GM23338 (cell line): Measurements from ENCODE around the gene ZFHX2.

Source experiments
- CREB1 ChIP-seq: fragments of 250-450 bp; sonication (Bioruptor Pico); IDR thresholded peaks from 2 replicates; pipeline ENCODE4 v1.5.0; 2020; ENCODE audit warnings: low read depth, mild to moderate bottlenecking, moderate library complexity
- EZH2 ChIP-seq: fragments of 200-600 bp; sonication (generic); IDR thresholded peaks from one replicate; pipeline ENCODE4 v1.8.0; 2017; ENCODE audit warnings: antibody characterized with exemption, mild to moderate bottlenecking, low read depth; ENCODE audit not compliant: unreplicated experiment
- EZH2phosphoT487 ChIP-seq: fragments of 200-600 bp; sonication (generic); IDR thresholded peaks from one replicate; pipeline ENCODE4 v1.8.1; 2018; ENCODE audit warnings: antibody characterized with exemption; ENCODE audit not compliant: unreplicated experiment
- JUNB ChIP-seq: IDR thresholded peaks from one replicate; pipeline ENCODE4 v1.6.1; 2016; ENCODE audit warnings: antibody characterized with exemption; ENCODE audit not compliant: unreplicated experiment
- NANOG ChIP-seq: IDR thresholded peaks from 2 replicates; pipeline ENCODE4 v1.6.1; 2016; ENCODE audit warnings: antibody characterized with exemption, borderline replicate concordance
- POLR2AphosphoS5 ChIP-seq: IDR thresholded peaks from 2 replicates; pipeline ENCODE4 v1.6.1; 2016; ENCODE audit warnings: antibody characterized with exemption, low read depth
- STAT1 ChIP-seq: IDR thresholded peaks from one replicate; pipeline ENCODE4 v1.6.1; 2016; ENCODE audit warnings: antibody characterized with exemption; ENCODE audit not compliant: unreplicated experiment
- ZNF114 ChIP-seq: fragments of 250-450 bp; sonication (Bioruptor Pico); IDR thresholded peaks from 2 replicates; pipeline ENCODE4 v1.5.0; 2020; ENCODE audit warnings: mild to moderate bottlenecking, moderate library complexity
- ZNF331 ChIP-seq: fragments of 250-450 bp; sonication (Bioruptor Pico); IDR thresholded peaks from 2 replicates; pipeline ENCODE4 v1.5.0; 2020; ENCODE audit warnings: low read depth, mild to moderate bottlenecking, moderate library complexity
- TF ChIP-seq, protein P1 (sequence below), 2 experiments: fragments of 200-600 bp in 1 of 2; sonication (generic) in 1 of 2; conservative IDR thresholded peaks; 2 replicates each; pipeline versions ENCODE4 v1.5.1 to v1.6.1; 2016 to 2017; ENCODE audit warnings: antibody characterized with exemption in 2 of 2, low read depth in 2 of 2, mild to moderate bottlenecking in 2 of 2, moderate library complexity in 1 of 2
- TF ChIP-seq, protein P2 (sequence below): IDR thresholded peaks from 2 replicates; pipeline ENCODE4 v1.6.1; 2016; ENCODE audit warnings: antibody characterized with exemption
- TF ChIP-seq, protein P3 (sequence below): fragments of 250-450 bp; sonication (Bioruptor Pico); IDR thresholded peaks from 2 replicates; pipeline ENCODE4 v1.5.0; 2020; ENCODE audit warnings: mild to moderate bottlenecking, moderate library complexity
- TF ChIP-seq, protein P4 (sequence below): IDR thresholded peaks from one replicate; pipeline ENCODE4 v1.6.1; 2018; ENCODE audit warnings: antibody characterized with exemption; ENCODE audit not compliant: unreplicated experiment

DNA sequence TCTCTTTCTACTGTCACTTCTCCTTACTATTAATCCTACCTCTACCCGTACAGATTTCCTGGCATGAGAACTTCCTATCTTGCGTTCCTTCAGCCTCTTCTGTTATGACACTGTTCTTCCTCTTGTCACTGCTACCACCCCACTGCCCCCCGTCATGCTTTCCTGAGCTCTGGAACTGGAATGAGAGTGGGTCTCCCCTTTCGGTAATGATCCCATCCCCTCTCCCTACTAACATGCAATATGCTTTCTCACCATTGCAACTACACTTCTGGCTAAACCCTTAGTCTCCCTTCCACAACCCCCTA lies 20.9 kb upstream of the ZFHX2 start:
- TF ChIP-seq, protein P1, sequence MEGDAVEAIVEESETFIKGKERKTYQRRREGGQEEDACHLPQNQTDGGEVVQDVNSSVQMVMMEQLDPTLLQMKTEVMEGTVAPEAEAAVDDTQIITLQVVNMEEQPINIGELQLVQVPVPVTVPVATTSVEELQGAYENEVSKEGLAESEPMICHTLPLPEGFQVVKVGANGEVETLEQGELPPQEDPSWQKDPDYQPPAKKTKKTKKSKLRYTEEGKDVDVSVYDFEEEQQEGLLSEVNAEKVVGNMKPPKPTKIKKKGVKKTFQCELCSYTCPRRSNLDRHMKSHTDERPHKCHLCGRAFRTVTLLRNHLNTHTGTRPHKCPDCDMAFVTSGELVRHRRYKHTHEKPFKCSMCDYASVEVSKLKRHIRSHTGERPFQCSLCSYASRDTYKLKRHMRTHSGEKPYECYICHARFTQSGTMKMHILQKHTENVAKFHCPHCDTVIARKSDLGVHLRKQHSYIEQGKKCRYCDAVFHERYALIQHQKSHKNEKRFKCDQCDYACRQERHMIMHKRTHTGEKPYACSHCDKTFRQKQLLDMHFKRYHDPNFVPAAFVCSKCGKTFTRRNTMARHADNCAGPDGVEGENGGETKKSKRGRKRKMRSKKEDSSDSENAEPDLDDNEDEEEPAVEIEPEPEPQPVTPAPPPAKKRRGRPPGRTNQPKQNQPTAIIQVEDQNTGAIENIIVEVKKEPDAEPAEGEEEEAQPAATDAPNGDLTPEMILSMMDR (conservative IDR thresholded peaks at IDR 0.05; ENCODE audit: low read depth in 2 of 2), result no peak
- TF ChIP-seq, protein P2, sequence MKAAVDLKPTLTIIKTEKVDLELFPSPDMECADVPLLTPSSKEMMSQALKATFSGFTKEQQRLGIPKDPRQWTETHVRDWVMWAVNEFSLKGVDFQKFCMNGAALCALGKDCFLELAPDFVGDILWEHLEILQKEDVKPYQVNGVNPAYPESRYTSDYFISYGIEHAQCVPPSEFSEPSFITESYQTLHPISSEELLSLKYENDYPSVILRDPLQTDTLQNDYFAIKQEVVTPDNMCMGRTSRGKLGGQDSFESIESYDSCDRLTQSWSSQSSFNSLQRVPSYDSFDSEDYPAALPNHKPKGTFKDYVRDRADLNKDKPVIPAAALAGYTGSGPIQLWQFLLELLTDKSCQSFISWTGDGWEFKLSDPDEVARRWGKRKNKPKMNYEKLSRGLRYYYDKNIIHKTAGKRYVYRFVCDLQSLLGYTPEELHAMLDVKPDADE, result no peak
- TF ChIP-seq EZH2 (no peak), POLR2AphosphoS5 (no peak), EZH2phosphoT487 (no peak), JUNB (no peak), CREB1 (CRISPR knock-in tag) (no peak), STAT1 (no peak), ZNF114 (CRISPR knock-in tag) (no peak), ZNF331 (CRISPR knock-in tag) (no peak), NANOG (no peak)
- TF ChIP-seq, protein P3, sequence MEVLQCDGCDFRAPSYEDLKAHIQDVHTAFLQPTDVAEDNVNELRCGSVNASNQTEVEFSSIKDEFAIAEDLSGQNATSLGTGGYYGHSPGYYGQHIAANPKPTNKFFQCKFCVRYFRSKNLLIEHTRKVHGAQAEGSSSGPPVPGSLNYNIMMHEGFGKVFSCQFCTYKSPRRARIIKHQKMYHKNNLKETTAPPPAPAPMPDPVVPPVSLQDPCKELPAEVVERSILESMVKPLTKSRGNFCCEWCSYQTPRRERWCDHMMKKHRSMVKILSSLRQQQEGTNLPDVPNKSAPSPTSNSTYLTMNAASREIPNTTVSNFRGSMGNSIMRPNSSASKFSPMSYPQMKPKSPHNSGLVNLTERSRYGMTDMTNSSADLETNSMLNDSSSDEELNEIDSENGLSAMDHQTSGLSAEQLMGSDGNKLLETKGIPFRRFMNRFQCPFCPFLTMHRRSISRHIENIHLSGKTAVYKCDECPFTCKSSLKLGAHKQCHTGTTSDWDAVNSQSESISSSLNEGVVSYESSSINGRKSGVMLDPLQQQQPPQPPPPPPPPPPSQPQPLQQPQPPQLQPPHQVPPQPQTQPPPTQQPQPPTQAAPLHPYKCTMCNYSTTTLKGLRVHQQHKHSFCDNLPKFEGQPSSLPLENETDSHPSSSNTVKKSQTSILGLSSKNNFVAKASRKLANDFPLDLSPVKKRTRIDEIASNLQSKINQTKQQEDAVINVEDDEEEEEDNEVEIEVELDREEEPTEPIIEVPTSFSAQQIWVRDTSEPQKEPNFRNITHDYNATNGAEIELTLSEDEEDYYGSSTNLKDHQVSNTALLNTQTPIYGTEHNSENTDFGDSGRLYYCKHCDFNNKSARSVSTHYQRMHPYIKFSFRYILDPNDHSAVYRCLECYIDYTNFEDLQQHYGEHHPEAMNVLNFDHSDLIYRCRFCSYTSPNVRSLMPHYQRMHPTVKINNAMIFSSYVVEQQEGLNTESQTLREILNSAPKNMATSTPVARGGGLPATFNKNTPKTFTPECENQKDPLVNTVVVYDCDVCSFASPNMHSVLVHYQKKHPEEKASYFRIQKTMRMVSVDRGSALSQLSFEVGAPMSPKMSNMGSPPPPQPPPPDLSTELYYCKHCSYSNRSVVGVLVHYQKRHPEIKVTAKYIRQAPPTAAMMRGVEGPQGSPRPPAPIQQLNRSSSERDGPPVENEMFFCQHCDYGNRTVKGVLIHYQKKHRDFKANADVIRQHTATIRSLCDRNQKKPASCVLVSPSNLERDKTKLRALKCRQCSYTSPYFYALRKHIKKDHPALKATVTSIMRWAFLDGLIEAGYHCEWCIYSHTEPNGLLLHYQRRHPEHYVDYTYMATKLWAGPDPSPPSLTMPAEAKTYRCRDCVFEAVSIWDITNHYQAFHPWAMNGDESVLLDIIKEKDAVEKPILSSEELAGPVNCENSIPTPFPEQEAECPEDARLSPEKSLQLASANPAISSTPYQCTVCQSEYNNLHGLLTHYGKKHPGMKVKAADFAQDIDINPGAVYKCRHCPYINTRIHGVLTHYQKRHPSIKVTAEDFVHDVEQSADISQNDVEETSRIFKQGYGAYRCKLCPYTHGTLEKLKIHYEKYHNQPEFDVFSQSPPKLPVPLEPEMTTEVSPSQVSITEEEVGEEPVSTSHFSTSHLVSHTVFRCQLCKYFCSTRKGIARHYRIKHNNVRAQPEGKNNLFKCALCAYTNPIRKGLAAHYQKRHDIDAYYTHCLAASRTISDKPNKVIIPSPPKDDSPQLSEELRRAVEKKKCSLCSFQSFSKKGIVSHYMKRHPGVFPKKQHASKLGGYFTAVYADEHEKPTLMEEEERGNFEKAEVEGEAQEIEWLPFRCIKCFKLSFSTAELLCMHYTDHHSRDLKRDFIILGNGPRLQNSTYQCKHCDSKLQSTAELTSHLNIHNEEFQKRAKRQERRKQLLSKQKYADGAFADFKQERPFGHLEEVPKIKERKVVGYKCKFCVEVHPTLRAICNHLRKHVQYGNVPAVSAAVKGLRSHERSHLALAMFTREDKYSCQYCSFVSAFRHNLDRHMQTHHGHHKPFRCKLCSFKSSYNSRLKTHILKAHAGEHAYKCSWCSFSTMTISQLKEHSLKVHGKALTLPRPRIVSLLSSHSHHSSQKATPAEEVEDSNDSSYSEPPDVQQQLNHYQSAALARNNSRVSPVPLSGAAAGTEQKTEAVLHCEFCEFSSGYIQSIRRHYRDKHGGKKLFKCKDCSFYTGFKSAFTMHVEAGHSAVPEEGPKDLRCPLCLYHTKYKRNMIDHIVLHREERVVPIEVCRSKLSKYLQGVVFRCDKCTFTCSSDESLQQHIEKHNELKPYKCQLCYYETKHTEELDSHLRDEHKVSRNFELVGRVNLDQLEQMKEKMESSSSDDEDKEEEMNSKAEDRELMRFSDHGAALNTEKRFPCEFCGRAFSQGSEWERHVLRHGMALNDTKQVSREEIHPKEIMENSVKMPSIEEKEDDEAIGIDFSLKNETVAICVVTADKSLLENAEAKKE (CRISPR knock-in tag), result no peak
- TF ChIP-seq, protein P4, sequence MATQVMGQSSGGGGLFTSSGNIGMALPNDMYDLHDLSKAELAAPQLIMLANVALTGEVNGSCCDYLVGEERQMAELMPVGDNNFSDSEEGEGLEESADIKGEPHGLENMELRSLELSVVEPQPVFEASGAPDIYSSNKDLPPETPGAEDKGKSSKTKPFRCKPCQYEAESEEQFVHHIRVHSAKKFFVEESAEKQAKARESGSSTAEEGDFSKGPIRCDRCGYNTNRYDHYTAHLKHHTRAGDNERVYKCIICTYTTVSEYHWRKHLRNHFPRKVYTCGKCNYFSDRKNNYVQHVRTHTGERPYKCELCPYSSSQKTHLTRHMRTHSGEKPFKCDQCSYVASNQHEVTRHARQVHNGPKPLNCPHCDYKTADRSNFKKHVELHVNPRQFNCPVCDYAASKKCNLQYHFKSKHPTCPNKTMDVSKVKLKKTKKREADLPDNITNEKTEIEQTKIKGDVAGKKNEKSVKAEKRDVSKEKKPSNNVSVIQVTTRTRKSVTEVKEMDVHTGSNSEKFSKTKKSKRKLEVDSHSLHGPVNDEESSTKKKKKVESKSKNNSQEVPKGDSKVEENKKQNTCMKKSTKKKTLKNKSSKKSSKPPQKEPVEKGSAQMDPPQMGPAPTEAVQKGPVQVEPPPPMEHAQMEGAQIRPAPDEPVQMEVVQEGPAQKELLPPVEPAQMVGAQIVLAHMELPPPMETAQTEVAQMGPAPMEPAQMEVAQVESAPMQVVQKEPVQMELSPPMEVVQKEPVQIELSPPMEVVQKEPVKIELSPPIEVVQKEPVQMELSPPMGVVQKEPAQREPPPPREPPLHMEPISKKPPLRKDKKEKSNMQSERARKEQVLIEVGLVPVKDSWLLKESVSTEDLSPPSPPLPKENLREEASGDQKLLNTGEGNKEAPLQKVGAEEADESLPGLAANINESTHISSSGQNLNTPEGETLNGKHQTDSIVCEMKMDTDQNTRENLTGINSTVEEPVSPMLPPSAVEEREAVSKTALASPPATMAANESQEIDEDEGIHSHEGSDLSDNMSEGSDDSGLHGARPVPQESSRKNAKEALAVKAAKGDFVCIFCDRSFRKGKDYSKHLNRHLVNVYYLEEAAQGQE, result no peak
